ENCODE measurements around the gene RPS25.

RPS25 gene

DNA sequence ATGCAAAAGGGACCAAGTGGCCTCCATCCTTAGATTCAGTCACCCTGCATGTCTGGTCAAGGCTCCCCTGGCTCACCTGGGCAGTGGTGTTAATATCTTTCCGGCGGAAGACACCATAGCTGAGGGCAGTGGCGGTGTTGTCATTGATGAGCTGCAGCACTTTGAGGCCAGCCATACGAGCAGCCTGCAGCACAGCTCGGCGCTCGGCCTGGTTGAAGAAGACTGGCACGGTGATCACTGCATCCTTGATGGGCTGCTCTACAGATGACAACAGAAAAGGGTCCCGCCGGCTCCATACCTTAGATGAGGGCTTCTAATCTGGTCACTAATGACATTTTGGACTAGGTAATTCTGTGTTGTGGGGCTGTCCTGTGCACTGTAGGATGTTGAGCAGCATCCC lies 36.3 kb upstream of the RPS25 start:
- Histone ChIP-seq H2AFZ (ENCODE audit: low read length, unreplicated experiment) (no peak overlapping the region), H3K27me3 (ENCODE audit: insufficient read depth, low read length) (no peaks in the 10 kb centered on the region), H3K36me3 (ENCODE audit: insufficient read depth, low read length) (peaks cover 12% of the 10 kb centered on the region; the same call in 1 of the 2 replicates), H3K27ac (ENCODE audit: low read depth, low read length) (no peak overlapping the region), H3K4me3 (ENCODE audit: low read depth, low read length) (no peak overlapping the region), H3K79me2 (ENCODE audit: control insufficient read depth, insufficient read depth, low read length, unreplicated experiment) (peaks cover 22% of the 10 kb centered on the region), H3K4me1 (ENCODE audit: control insufficient read depth, insufficient read depth, low read length, unreplicated experiment) (peaks cover 12% of the 10 kb centered on the region)

DNA sequence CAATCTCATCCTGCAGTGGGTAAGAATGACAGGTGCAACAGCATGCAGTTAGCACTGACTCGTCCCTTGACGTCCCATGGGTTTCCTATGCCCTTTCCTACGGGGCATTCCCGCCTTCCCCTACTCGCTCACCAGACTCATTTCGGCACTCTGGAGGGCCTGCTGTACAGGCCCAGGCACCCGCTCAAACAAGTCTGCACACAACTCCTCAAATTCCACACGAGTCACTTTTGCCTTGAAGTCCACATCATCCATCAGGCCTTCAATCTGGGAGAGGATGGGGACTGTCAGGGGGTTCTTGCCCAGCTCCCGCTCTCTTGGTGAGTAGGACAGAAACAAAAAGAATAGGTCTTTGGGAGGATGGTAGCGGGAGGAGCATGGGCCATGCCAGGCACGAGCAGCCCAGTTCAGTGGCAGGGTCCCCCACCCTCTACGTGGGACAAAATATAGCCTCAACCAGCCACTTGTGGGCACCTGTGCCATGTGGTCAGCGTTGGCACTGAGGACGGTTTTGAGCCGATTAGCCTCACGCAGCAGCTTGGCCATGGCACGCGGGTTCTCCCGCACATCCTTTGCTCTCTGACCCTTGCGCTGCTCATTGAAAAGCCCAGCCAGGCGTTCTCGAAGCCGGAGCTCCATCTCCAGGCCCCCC lies 34.1 kb upstream of the RPS25 start:
- Histone ChIP-seq H2AFZ (ENCODE audit: low read length, unreplicated experiment) (no peak overlapping the region), H3K4me1 (ENCODE audit: control insufficient read depth, insufficient read depth, low read length, unreplicated experiment) (peaks cover 7% of the 10 kb centered on the region), H3K27ac (ENCODE audit: low read depth, low read length) (no peak overlapping the region), H3K79me2 (ENCODE audit: control insufficient read depth, insufficient read depth, low read length, unreplicated experiment) (peaks cover 19% of the 10 kb centered on the region), H3K36me3 (ENCODE audit: insufficient read depth, low read length) (peaks cover 16% of the 10 kb centered on the region; the same call in 1 of the 2 replicates), H3K4me3 (ENCODE audit: low read depth, low read length) (no peak overlapping the region), H3K27me3 (ENCODE audit: insufficient read depth, low read length) (no peaks in the 10 kb centered on the region)

- no peaks in the 10 kb centered on the region for H3K27me3 ChIP-seq (ENCODE audit: insufficient read depth, low read length)
- no peak overlapping the region for H3K27ac ChIP-seq (ENCODE audit: low read depth, low read length)
- H3K36me3 ChIP-seq (ENCODE audit: insufficient read depth, low read length), result peaks cover 16% of the 10 kb centered on the region; the same call in 1 of the 2 replicates
- peaks cover 7% of the 10 kb centered on the region for H3K4me1 ChIP-seq (ENCODE audit: control insufficient read depth, insufficient read depth, low read length, unreplicated experiment)
- no peak overlapping the region for H3K4me3 ChIP-seq (ENCODE audit: low read depth, low read length)
- H2AFZ ChIP-seq (ENCODE audit: low read length, unreplicated experiment), result no peak overlapping the region
- peaks cover 17% of the 10 kb centered on the region for H3K79me2 ChIP-seq (ENCODE audit: control insufficient read depth, insufficient read depth, low read length, unreplicated experiment)
Observed at GRCh38 chr11:119051440-119052162, 33.5 kb upstream of the RPS25 start.

DNA sequence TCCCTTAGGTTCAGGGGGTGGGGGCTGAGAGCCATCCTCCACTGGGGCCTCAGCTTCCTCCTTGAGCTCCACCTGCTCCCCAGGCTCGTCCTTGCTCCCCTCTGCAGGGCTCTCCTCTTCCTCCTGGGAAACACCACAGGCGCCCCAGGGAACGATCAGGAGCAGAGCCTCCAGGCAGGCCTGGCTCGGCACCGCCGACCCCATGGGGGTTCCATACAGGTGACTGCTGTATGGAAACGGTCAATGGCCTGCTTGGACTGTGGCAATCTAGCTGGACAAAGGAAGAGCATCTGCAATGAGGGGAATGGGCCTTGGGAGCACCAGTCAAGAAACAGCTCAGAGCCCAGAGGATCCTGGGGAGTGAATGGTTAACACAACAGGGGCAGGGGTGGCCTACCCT lies 30.9 kb upstream of the RPS25 start:
- Histone ChIP-seq H3K79me2 (ENCODE audit: control insufficient read depth, insufficient read depth, low read length, unreplicated experiment) (no peaks in the 10 kb centered on the region), H3K27ac (ENCODE audit: low read depth, low read length) (no peak overlapping the region), H3K36me3 (ENCODE audit: insufficient read depth, low read length) (peaks cover 9% of the 10 kb centered on the region; the same call in 1 of the 2 replicates), H3K27me3 (ENCODE audit: insufficient read depth, low read length) (no peaks in the 10 kb centered on the region), H3K4me1 (ENCODE audit: control insufficient read depth, insufficient read depth, low read length, unreplicated experiment) (no peaks in the 10 kb centered on the region), H3K4me3 (ENCODE audit: low read depth, low read length) (no peak overlapping the region), H2AFZ (ENCODE audit: low read length, unreplicated experiment) (no peak overlapping the region)

DNA sequence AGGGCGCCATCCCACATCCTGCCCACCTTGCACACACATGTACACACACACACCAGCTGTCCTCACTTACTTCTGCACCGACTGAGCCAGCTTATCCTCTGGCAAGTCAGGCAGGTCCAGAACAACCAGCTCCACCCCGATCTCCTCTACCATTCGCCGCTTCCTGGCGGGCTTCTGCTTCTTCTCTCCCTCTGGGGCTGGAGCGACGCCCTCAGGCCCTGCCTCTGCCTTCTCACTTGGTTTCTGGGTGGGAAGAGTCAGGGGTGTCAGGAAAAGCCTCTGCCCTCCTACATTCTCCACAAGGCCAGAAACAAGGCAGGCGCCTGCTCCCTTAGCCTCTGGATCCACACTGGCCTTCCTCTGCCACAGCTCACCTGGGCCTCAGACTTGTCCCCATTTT lies 30.5 kb upstream of the RPS25 start:
- Histone ChIP-seq H3K79me2 (ENCODE audit: control insufficient read depth, insufficient read depth, low read length, unreplicated experiment) (no peaks in the 10 kb centered on the region), H2AFZ (ENCODE audit: low read length, unreplicated experiment) (no peak overlapping the region), H3K4me3 (ENCODE audit: low read depth, low read length) (no peak overlapping the region), H3K27ac (ENCODE audit: low read depth, low read length) (no peak overlapping the region), H3K27me3 (ENCODE audit: insufficient read depth, low read length) (no peaks in the 10 kb centered on the region), H3K36me3 (ENCODE audit: insufficient read depth, low read length) (peaks cover 9% of the 10 kb centered on the region; the same call in 1 of the 2 replicates), H3K4me1 (ENCODE audit: control insufficient read depth, insufficient read depth, low read length, unreplicated experiment) (no peaks in the 10 kb centered on the region)

GRCh38 chr11:119047205-119047604 lies 29.1 kb upstream of the RPS25 start:
- Histone ChIP-seq H3K4me3 (ENCODE audit: low read depth, low read length) (no peak overlapping the region), H3K79me2 (ENCODE audit: control insufficient read depth, insufficient read depth, low read length, unreplicated experiment) (no peaks in the 10 kb centered on the region), H3K36me3 (ENCODE audit: insufficient read depth, low read length) (peaks cover 9% of the 10 kb centered on the region; the same call in 1 of the 2 replicates), H3K27ac (ENCODE audit: low read depth, low read length) (no peak overlapping the region), H2AFZ (ENCODE audit: low read length, unreplicated experiment) (no peak overlapping the region), H3K4me1 (ENCODE audit: control insufficient read depth, insufficient read depth, low read length, unreplicated experiment) (no peaks in the 10 kb centered on the region), H3K27me3 (ENCODE audit: insufficient read depth, low read length) (no peaks in the 10 kb centered on the region)

GRCh38 chr11:119046489-119046888 lies 28.3 kb upstream of the RPS25 start:
- peaks cover 9% of the 10 kb centered on the region; the same call in 1 of the 2 replicates for H3K36me3 ChIP-seq (ENCODE audit: insufficient read depth, low read length)
- no peaks in the 10 kb centered on the region for H3K27me3 ChIP-seq (ENCODE audit: insufficient read depth, low read length)
- H3K79me2 ChIP-seq (ENCODE audit: control insufficient read depth, insufficient read depth, low read length, unreplicated experiment), result no peaks in the 10 kb centered on the region
- no peak overlapping the region for H3K4me3 ChIP-seq (ENCODE audit: low read depth, low read length)
- H3K4me1 ChIP-seq (ENCODE audit: control insufficient read depth, insufficient read depth, low read length, unreplicated experiment), result no peaks in the 10 kb centered on the region
- H3K27ac ChIP-seq (ENCODE audit: low read depth, low read length), result no peak overlapping the region
- H2AFZ ChIP-seq (ENCODE audit: low read length, unreplicated experiment), result no peak overlapping the region

DNA sequence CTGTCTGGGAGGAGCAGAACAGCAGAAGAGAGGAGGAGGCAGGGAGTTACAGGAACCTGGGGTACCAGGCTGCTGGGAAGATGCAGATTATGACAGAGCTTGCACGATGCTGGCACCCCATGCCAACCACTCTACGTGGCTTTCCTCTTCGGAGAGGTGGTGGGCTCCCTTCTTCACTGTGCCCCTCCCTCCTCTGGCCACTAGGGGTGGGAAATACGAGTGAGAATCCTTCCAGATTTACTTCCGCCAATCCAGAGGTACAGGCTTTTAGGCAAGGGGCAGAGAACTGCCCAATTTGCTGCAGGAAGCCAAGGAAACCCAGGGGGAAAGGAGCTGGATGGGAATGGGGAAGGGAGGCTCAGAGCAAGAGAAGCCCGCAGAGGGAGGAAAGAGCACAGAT lies 26.6 kb upstream of the RPS25 start:
- Histone ChIP-seq H3K4me3 (ENCODE audit: low read depth, low read length) (no peak overlapping the region), H3K36me3 (ENCODE audit: insufficient read depth, low read length) (peaks cover 4% of the 10 kb centered on the region; the same call in 1 of the 2 replicates)

GRCh38 chr11:119042927-119043326 lies 24.8 kb upstream of the RPS25 start:
- H3K36me3 ChIP-seq (ENCODE audit: insufficient read depth, low read length), result no peaks in the 10 kb centered on the region
- no peak overlapping the region for H3K27ac ChIP-seq (ENCODE audit: low read depth, low read length)
- H3K4me3 ChIP-seq (ENCODE audit: low read depth, low read length), result no peak overlapping the region
- H3K4me1 ChIP-seq (ENCODE audit: control insufficient read depth, insufficient read depth, low read length, unreplicated experiment), result no peaks in the 10 kb centered on the region
- no peaks in the 10 kb centered on the region for H3K79me2 ChIP-seq (ENCODE audit: control insufficient read depth, insufficient read depth, low read length, unreplicated experiment)
- H3K27me3 ChIP-seq (ENCODE audit: insufficient read depth, low read length), result no peaks in the 10 kb centered on the region
- H2AFZ ChIP-seq (ENCODE audit: low read length, unreplicated experiment), result no peak overlapping the region

More for the DNA sequence above, 26.6 kb upstream of the RPS25 start:
- H3K79me2 ChIP-seq (ENCODE audit: control insufficient read depth, insufficient read depth, low read length, unreplicated experiment), result no peaks in the 10 kb centered on the region
- H3K27me3 ChIP-seq (ENCODE audit: insufficient read depth, low read length), result no peaks in the 10 kb centered on the region
- H3K4me1 ChIP-seq (ENCODE audit: control insufficient read depth, insufficient read depth, low read length, unreplicated experiment), result no peaks in the 10 kb centered on the region
- no peak overlapping the region for H2AFZ ChIP-seq (ENCODE audit: low read length, unreplicated experiment)
- no peak overlapping the region for H3K27ac ChIP-seq (ENCODE audit: low read depth, low read length)

- H3K4me1 ChIP-seq (ENCODE audit: control insufficient read depth, insufficient read depth, low read length, unreplicated experiment), result no peaks in the 10 kb centered on the region
- H2AFZ ChIP-seq (ENCODE audit: low read length, unreplicated experiment), result no peak overlapping the region
- H3K4me3 ChIP-seq (ENCODE audit: low read depth, low read length), result no peak overlapping the region
- H3K27me3 ChIP-seq (ENCODE audit: insufficient read depth, low read length), result no peaks in the 10 kb centered on the region
- H3K79me2 ChIP-seq (ENCODE audit: control insufficient read depth, insufficient read depth, low read length, unreplicated experiment), result no peaks in the 10 kb centered on the region
- no peak overlapping the region for H3K27ac ChIP-seq (ENCODE audit: low read depth, low read length)
- H3K36me3 ChIP-seq (ENCODE audit: insufficient read depth, low read length), result no peaks in the 10 kb centered on the region
Observed at GRCh38 chr11:119041821-119042514, 23.8 kb upstream of the RPS25 start.
